Heart right ventricle (tissue), 16 donors: Measurements from ENCODE around the gene ATP10A. TPM values are rescaled to one million over a fixed set of nuclear protein-coding genes. Genes with fewer than 3 reads are reported as not detected.

ENCODE experiments used
- ATAC-seq, 8 donors: fragments of 200-7000 bp; cut with Tn5 transposase; one replicate each; pipeline ENCODE4 v1.9.1; 2020; ENCODE audit warnings: mild to moderate bottlenecking in 8 of 8, moderate library complexity in 8 of 8, moderate number of reproducible peaks in 1 of 8
- DNase-seq, 2 donors: peaks; one replicate each; pipeline ENCODE4 v3.0.0-alpha.2; 2020
- H3K27ac ChIP-seq, 10 donors: fragments of 200-600 bp; sonication (generic) in 2 of 10; one replicate each; pipeline versions ENCODE4 v1.5.0 to v1.8.0; 2020 to 2022; ENCODE audit warnings: mild to moderate bottlenecking in 3 of 10
- H3K27me3 ChIP-seq, 7 donors: fragments of 200-600 bp; one replicate each; pipeline ENCODE4 v1.8.0; 2021 to 2022; ENCODE audit warnings: mild to moderate bottlenecking in 2 of 7
- H3K36me3 ChIP-seq, 9 donors: fragments of 200-600 bp; sonication (generic) in 1 of 9; one replicate each; pipeline versions ENCODE4 v1.5.0 to v1.8.0; 2020 to 2022; ENCODE audit warnings: mild to moderate bottlenecking in 2 of 9
- H3K4me1 ChIP-seq, 9 donors: fragments of 200-600 bp; sonication (generic) in 1 of 9; one replicate each; pipeline versions ENCODE4 v1.5.0 to v1.8.0; 2020 to 2022; ENCODE audit warnings: mild to moderate bottlenecking in 4 of 9
- H3K4me3 ChIP-seq, 10 donors: fragments of 200-600 bp; sonication (generic) in 2 of 10; one replicate each; pipeline versions ENCODE4 v1.5.0 to v1.8.0; 2020 to 2022; ENCODE audit warnings: mild to moderate bottlenecking in 7 of 10, moderate library complexity in 2 of 10
- H3K9me3 ChIP-seq, 11 donors: fragments of 200-600 bp in 10 of 11; sonication (generic) in 2 of 11; one replicate each; pipeline versions ENCODE4 v1.5.0 to v1.8.0; 2013 to 2022; ENCODE audit warnings: mild to moderate bottlenecking in 2 of 11, control low read depth in 1 of 11, moderate library complexity in 1 of 11
- WGBS, 2 donors: extraction: QIAGEN DNeasy Blood & Tissue Kit; methylation state at CpG; one replicate each; pipeline ENCODE4 v1.1.7; 2013; ENCODE audit warnings: inconsistent platforms in 1 of 2; 5-methylcytosine and 5-hydroxymethylcytosine counted together
- intact Hi-C, 10 donors: fragments of 100-400 bp; cut with DNase I; formaldehyde crosslinking; loops; one replicate each; pipeline versions ENCODE4 v1.11.1 to v1.14.2; 2022
- polyA plus RNA-seq, 2 donors: library from polyadenylated mRNA; stranded (reverse); fragments of 200-250 nt; gene quantifications; one replicate each; pipeline ENCODE4 v1.2.3, GENCODE V29; 2013
- total RNA-seq, 10 donors: library from RNA; stranded (reverse); fragmentation: NEBNext Ultra II Directional in 3 of 10; extraction: Animal tissue kit (Norgen Biotek cat#: 25700) in 3 of 10; gene quantifications; one replicate each; pipeline versions ENCODE4 v1.2.1 to v1.2.4, GENCODE V29; 2021 to 2023
- TF ChIP-seq, protein P1 (sequence below), 9 donors: fragments of 200-600 bp; sonication (generic) in 2 of 9; IDR thresholded peaks; one replicate each; pipeline versions ENCODE4 v1.5.0 to v1.8.0; 2021 to 2022; ENCODE audit warnings: antibody characterized with exemption in 9 of 9, mild to moderate bottlenecking in 5 of 9, moderate library complexity in 1 of 9
- donor health status: Arrhythmogenic right ventricular cardiomyopathy.
- donor health status: ischemic (EF 13 %, LVEDD 7.1; RV severe dilation, severe dysfunction).
- donor health status: healthy with polysubstance abuse.
- donor health status: DM: no; HTN: yes; CAD: no.
- donor health status: DM: no; HTN: no; CAD: no.
- donor health status: ischemic (EF 25% LVEDD 6.9; RV normal size, moderate dysfunction).
- donor health status: ischemic (EF 25% LVEDD 5.7; RV mildly dilated, moderate dysfunction).
- donor health status: healthy.
- donor health status: DM: yes; HTN: yes; CAD: no.
- donor health status: Ischemic cardiomyopathy.
- donor health status: ischemic (EF 35%, LVEDD 5.7; RV mildly dilated, moderate dysfunction).
- donor health status: nonischemic (EF 11% LVEDD 7.7; RV severe dilation, severe dysfunction).
- donor health status: DM: yes; HTN: yes; CAD: no.
- donor health status: PGD.
- donor health status: ischemic (EF 29% LVEDD 5.4; RV normal size, mild dysfunction).
- donor health status: nonischemic (EF 23%, LVEDD 6.1; RV moderate dilation, normal function).

The ATP10A gene
- total and polyA plus RNA-seq, 12 donors: 0.45 to 2.2 (median 0.89) TPM

- Histone ChIP-seq H3K4me1 (peaks cover 3 to 36% (median 23%) of the 10 kb centered on the region in 9 donors), H3K27me3 (no peaks in the 10 kb centered on the region), H3K27ac (peak overlapping the region in 6 of 10 donors; percentile 9 to 32 (median 22)), H3K36me3 (peaks cover 0 to 9% (median 0%) of the 10 kb centered on the region in 9 donors), H3K9me3 (peaks cover 0 to 5% (median 0%) of the 10 kb centered on the region in 11 donors), H3K4me3 (no peak overlapping the region)
- DNase-seq: no peak
- peak in 5 of 8 donors; percentile 13 to 73 (median 49) for ATAC-seq
- intact Hi-C loops: loop anchor here in 1 of 10 donors (5.0 to 10.0 kb wide), 2 partner anchors 116 to 149 kb away; no protein-coding TSS in a partner anchor
- 25 to 34% methylated on average over 6 of the region's 6 CpGs for whole genome bisulfite sequencing, 2 donors
- TF ChIP-seq, protein P1, sequence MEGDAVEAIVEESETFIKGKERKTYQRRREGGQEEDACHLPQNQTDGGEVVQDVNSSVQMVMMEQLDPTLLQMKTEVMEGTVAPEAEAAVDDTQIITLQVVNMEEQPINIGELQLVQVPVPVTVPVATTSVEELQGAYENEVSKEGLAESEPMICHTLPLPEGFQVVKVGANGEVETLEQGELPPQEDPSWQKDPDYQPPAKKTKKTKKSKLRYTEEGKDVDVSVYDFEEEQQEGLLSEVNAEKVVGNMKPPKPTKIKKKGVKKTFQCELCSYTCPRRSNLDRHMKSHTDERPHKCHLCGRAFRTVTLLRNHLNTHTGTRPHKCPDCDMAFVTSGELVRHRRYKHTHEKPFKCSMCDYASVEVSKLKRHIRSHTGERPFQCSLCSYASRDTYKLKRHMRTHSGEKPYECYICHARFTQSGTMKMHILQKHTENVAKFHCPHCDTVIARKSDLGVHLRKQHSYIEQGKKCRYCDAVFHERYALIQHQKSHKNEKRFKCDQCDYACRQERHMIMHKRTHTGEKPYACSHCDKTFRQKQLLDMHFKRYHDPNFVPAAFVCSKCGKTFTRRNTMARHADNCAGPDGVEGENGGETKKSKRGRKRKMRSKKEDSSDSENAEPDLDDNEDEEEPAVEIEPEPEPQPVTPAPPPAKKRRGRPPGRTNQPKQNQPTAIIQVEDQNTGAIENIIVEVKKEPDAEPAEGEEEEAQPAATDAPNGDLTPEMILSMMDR (IDR thresholded peaks at IDR 0.05): no peak
These were observed 179.7 kb downstream of the ATP10A start for GRCh38 chr15:25683415-25683814.

DNA sequence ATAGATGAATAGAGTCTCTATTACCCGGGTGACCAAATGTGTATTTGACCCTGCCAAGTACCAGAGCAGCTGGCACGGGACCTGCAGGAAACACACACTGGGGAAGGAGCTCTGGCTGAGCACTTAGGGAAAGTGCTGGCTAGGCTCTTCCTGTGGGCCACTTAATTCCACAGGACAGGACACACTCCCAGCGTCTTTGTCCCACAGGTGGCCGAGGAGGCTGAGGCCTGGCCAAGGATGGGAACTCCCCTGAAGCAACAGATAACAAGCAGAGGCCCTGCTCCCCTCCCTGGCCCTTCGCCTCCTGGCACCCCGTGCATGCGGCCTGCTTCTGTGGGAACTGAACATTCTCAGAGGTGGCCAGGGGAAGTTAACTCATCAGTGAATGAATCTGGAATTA lies 180.8 kb downstream of the ATP10A start:
- TF ChIP-seq, protein P1 (IDR thresholded peaks at IDR 0.05): no peak
- H3K27ac ChIP-seq: peak overlapping the region in 7 of 10 donors; percentile 13 to 44 (median 32)

DNA sequence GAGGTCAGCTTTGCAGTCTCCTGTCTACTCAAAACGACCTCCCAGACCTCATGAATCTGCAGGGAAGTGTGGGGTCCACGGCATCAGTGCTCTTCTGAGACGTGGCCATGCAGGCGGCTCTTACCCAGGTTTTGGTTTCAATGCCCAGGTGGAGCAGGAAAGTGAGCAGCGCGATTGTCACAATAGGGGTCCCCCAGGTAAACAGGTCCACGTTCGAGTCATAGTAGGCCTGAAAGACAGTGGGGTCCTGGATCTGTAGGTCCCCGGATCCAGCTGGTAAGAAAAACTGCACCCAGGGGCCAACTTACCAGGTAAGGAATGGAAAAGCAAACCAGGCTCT lies 182.5 kb downstream of the ATP10A start:
- 84 to 91% methylated on average over 9 of the region's 9 CpGs for WGBS, 2 donors
- Histone ChIP-seq H3K36me3 (peaks cover 0 to 14% (median 0%) of the 10 kb centered on the region in 9 donors), H3K27ac (no peak overlapping the region), H3K4me1 (peaks cover 3 to 36% (median 23%) of the 10 kb centered on the region in 9 donors), H3K27me3 (no peaks in the 10 kb centered on the region), H3K9me3 (peaks cover 0 to 5% (median 0%) of the 10 kb centered on the region in 11 donors), H3K4me3 (no peak overlapping the region)
- no peak for DNase-seq
- intact Hi-C loops: loop anchor here in 1 of 10 donors (5.0 to 10.0 kb wide), 2 partner anchors 113 to 146 kb away; no protein-coding TSS in a partner anchor
- TF ChIP-seq, protein P1 (IDR thresholded peaks at IDR 0.05): no peak
- no peak for ATAC-seq

More for the DNA sequence above, 180.8 kb downstream of the ATP10A start:
- Histone ChIP-seq H3K9me3 (peaks cover 0 to 5% (median 0%) of the 10 kb centered on the region in 11 donors), H3K36me3 (peaks cover 0 to 14% (median 0%) of the 10 kb centered on the region in 9 donors), H3K4me1 (peaks cover 3 to 36% (median 23%) of the 10 kb centered on the region in 9 donors), H3K4me3 (no peak overlapping the region), H3K27me3 (no peaks in the 10 kb centered on the region)
- ATAC-seq (peak; percentile 23 to 80 (median 73)), DNase-seq (peak in 1 of 2 donors; percentile 60)
- intact Hi-C loops: loop anchor here in 1 of 10 donors (5.0 to 10.0 kb wide), 2 partner anchors 115 to 148 kb away; no protein-coding TSS in a partner anchor
- 18 to 33% methylated on average over 7 of the region's 7 CpGs for WGBS, 2 donors

GRCh38 chr15:25679964-25680685 lies 183.0 kb downstream of the ATP10A start:
- peaks cover 0 to 5% (median 0%) of the 10 kb centered on the region in 11 donors for H3K9me3 ChIP-seq
- no peak overlapping the region for H3K27ac ChIP-seq
- 90 to 91% methylated on average over 25 of the region's 25 CpGs for WGBS, 2 donors
- H3K27me3 ChIP-seq: no peaks in the 10 kb centered on the region
- TF ChIP-seq, protein P1 (IDR thresholded peaks at IDR 0.05): no peak
- H3K36me3 ChIP-seq: peaks cover 0 to 14% (median 0%) of the 10 kb centered on the region in 9 donors
- DNase-seq (no peak), ATAC-seq (no peak)
- intact Hi-C loops: loop anchor here in 2 of 10 donors (5.0 to 10.0 kb wide), 2 partner anchors 113 to 145 kb away; no protein-coding TSS in a partner anchor
- H3K4me1 ChIP-seq: peaks cover 3 to 33% (median 23%) of the 10 kb centered on the region in 9 donors
- H3K4me3 ChIP-seq: no peak overlapping the region
